ENCODE data around the gene PASK.

The PASK gene

GRCh38 chr2:241157841-241158545 lies 8.7 kb upstream of the PASK start:
- Histone ChIP-seq H3K27ac (ENCODE audit: low read depth, low read length) (no peak overlapping the region), H3K9me3 (ENCODE audit: control insufficient read depth, insufficient read depth, low read length) (no peaks in the 10 kb centered on the region), H3K27me3 (ENCODE audit: control insufficient read depth, insufficient read depth, low read length) (no peaks in the 10 kb centered on the region), H3K4me3 (ENCODE audit: low read depth, low read length) (no peak overlapping the region), H3K4me1 (ENCODE audit: control insufficient read depth, insufficient read depth, low read length) (no peaks in the 10 kb centered on the region), H3K36me3 (ENCODE audit: control insufficient read depth, insufficient read depth, low read length) (peaks cover 37% of the 10 kb centered on the region), H3K9ac (ENCODE audit: low read depth, low read length) (no peak overlapping the region)

GRCh38 chr2:241156971-241157441 lies 7.7 kb upstream of the PASK start:
- Histone ChIP-seq H3K4me1 (ENCODE audit: control insufficient read depth, insufficient read depth, low read length) (peaks cover 1% of the 10 kb centered on the region; the same call in 1 of the 2 replicates), H3K9me3 (ENCODE audit: control insufficient read depth, insufficient read depth, low read length) (no peaks in the 10 kb centered on the region), H3K27me3 (ENCODE audit: control insufficient read depth, insufficient read depth, low read length) (no peaks in the 10 kb centered on the region), H3K4me3 (ENCODE audit: low read depth, low read length) (no peak overlapping the region), H3K36me3 (ENCODE audit: control insufficient read depth, insufficient read depth, low read length) (peaks cover 38% of the 10 kb centered on the region), H3K9ac (ENCODE audit: low read depth, low read length) (no peak overlapping the region), H3K27ac (ENCODE audit: low read depth, low read length) (peak overlapping the region; percentile 30)

- no peaks in the 10 kb centered on the region for H3K9me3 ChIP-seq (ENCODE audit: control insufficient read depth, insufficient read depth, low read length)
- H3K4me1 ChIP-seq (ENCODE audit: control insufficient read depth, insufficient read depth, low read length): peaks cover 12% of the 10 kb centered on the region; the same call in 1 of the 2 replicates
- H3K27ac ChIP-seq (ENCODE audit: low read depth, low read length): no peak overlapping the region
- no peaks in the 10 kb centered on the region for H3K27me3 ChIP-seq (ENCODE audit: control insufficient read depth, insufficient read depth, low read length)
- H3K4me3 ChIP-seq (ENCODE audit: low read depth, low read length): no peak overlapping the region
- no peak overlapping the region for H3K9ac ChIP-seq (ENCODE audit: low read depth, low read length)
- H3K36me3 ChIP-seq (ENCODE audit: control insufficient read depth, insufficient read depth, low read length): peaks cover 33% of the 10 kb centered on the region
Measured at GRCh38 chr2:241155936-241156335, 6.7 kb upstream of the PASK start.

- H3K36me3 ChIP-seq (ENCODE audit: control insufficient read depth, insufficient read depth, low read length): peaks cover 26% of the 10 kb centered on the region
- H3K27me3 ChIP-seq (ENCODE audit: control insufficient read depth, insufficient read depth, low read length): no peaks in the 10 kb centered on the region
- H3K9ac ChIP-seq (ENCODE audit: low read depth, low read length): no peak overlapping the region
- no peaks in the 10 kb centered on the region for H3K9me3 ChIP-seq (ENCODE audit: control insufficient read depth, insufficient read depth, low read length)
- H3K4me1 ChIP-seq (ENCODE audit: control insufficient read depth, insufficient read depth, low read length): peaks cover 14% of the 10 kb centered on the region; the same call in 1 of the 2 replicates
- no peak overlapping the region for H3K27ac ChIP-seq (ENCODE audit: low read depth, low read length)
- no peak overlapping the region for H3K4me3 ChIP-seq (ENCODE audit: low read depth, low read length)
Measured at GRCh38 chr2:241154915-241155314, 5.6 kb upstream of the PASK start.

- Histone ChIP-seq H3K27ac (ENCODE audit: low read depth, low read length) (no peak overlapping the region), H3K4me1 (ENCODE audit: control insufficient read depth, insufficient read depth, low read length) (peaks cover 14% of the 10 kb centered on the region; the same call in 1 of the 2 replicates), H3K27me3 (ENCODE audit: control insufficient read depth, insufficient read depth, low read length) (no peaks in the 10 kb centered on the region), H3K9ac (ENCODE audit: low read depth, low read length) (no peak overlapping the region), H3K36me3 (ENCODE audit: control insufficient read depth, insufficient read depth, low read length) (peaks cover 17% of the 10 kb centered on the region), H3K9me3 (ENCODE audit: control insufficient read depth, insufficient read depth, low read length) (no peaks in the 10 kb centered on the region), H3K4me3 (ENCODE audit: low read depth, low read length) (no peak overlapping the region)
Measured at GRCh38 chr2:241153616-241154015, 4.3 kb upstream of the PASK start.

- Histone ChIP-seq H3K9ac (ENCODE audit: low read depth, low read length) (no peak overlapping the region), H3K27ac (ENCODE audit: low read depth, low read length) (no peak overlapping the region), H3K9me3 (ENCODE audit: control insufficient read depth, insufficient read depth, low read length) (no peaks in the 10 kb centered on the region), H3K27me3 (ENCODE audit: control insufficient read depth, insufficient read depth, low read length) (0 out of 2 replicates have a peak, but pooled peaks cover 3% of the 10 kb centered on the region), H3K36me3 (ENCODE audit: control insufficient read depth, insufficient read depth, low read length) (0 out of 2 replicates have a peak, but pooled peaks cover 7% of the 10 kb centered on the region), H3K4me3 (ENCODE audit: low read depth, low read length) (no peak overlapping the region; the same call in 1 of the 2 replicates), H3K4me1 (ENCODE audit: control insufficient read depth, insufficient read depth, low read length) (peaks cover 20% of the 10 kb centered on the region; the same call in 1 of the 2 replicates)
Measured at GRCh38 chr2:241151934-241152660, 2.8 kb upstream of the PASK start.

- 0 out of 2 replicates have a peak, but pooled peaks cover 3% of the 10 kb centered on the region for H3K27me3 ChIP-seq (ENCODE audit: control insufficient read depth, insufficient read depth, low read length)
- H3K4me1 ChIP-seq (ENCODE audit: control insufficient read depth, insufficient read depth, low read length): peaks cover 20% of the 10 kb centered on the region; the same call in 1 of the 2 replicates
- no peaks in the 10 kb centered on the region for H3K9me3 ChIP-seq (ENCODE audit: control insufficient read depth, insufficient read depth, low read length)
- 0 out of 2 replicates have a peak, but pooled peaks cover 7% of the 10 kb centered on the region for H3K36me3 ChIP-seq (ENCODE audit: control insufficient read depth, insufficient read depth, low read length)
- H3K4me3 ChIP-seq (ENCODE audit: low read depth, low read length): peak overlapping the region; percentile 86
- H3K27ac ChIP-seq (ENCODE audit: low read depth, low read length): peak overlapping the region; percentile 57
- H3K9ac ChIP-seq (ENCODE audit: low read depth, low read length): peak overlapping the region; percentile 12; the same call in 1 of the 2 replicates
Measured at GRCh38 chr2:241150660-241151530, 1.6 kb upstream of the PASK start.

DNA sequence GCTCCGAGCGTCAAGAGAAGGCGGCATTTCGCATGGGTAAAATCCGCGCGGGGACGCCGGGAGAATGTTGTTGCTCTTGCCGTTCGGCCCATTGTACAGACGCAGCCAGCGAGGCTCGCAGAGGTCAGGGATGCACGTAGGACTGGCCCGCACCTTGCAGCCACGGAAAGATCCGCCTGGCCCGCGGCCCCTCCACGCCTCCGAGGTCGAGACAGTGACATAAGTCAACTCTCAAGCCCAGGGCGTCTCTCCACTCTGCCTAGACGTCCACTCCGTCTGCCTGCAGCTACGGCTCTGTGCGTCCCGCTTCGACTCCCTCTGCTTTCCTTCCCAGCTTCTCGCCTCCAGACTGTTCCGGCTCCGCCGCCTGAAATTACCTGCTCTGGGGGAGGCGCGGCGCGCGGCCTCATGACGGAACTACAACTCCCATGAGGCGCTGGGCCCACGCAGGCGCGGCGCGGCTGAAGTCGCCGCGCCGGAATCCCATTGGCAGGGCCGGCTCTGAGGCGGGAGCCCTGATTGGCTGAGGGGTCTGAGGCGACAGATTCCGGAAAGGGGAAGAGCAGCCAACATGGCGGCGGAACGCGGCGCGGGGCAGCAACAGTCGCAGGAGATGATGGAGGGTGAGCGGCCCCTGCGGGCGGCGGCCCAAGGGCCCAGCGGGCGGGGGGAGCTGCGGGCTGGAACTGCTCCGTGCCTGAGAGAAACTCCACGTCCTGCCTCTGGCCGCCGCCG lies 820 bp upstream of the PASK start, which contains the start of gene PPP1R7:
PPP1R7 (plus strand) TSS at position 543 of the 735 bp plus-strand sequence; CDS start at position 572, 29 bp downstream.
- H3K9ac ChIP-seq (ENCODE audit: low read depth, low read length): peak within 1 kb of the TSS; percentile 29; the same call in 1 of the 2 replicates
- H3K4me1 ChIP-seq (ENCODE audit: control insufficient read depth, insufficient read depth, low read length): peaks cover 20% of the 10 kb centered on the region; the same call in 1 of the 2 replicates
- H3K9me3 ChIP-seq (ENCODE audit: control insufficient read depth, insufficient read depth, low read length): no peaks in the 10 kb centered on the region
- 0 out of 2 replicates have a peak, but pooled peaks cover 3% of the 10 kb centered on the region for H3K27me3 ChIP-seq (ENCODE audit: control insufficient read depth, insufficient read depth, low read length)
- peak within 1 kb of the TSS; percentile 86 for H3K4me3 ChIP-seq (ENCODE audit: low read depth, low read length)
- 0 out of 2 replicates have a peak, but pooled peaks cover 7% of the 10 kb centered on the region for H3K36me3 ChIP-seq (ENCODE audit: control insufficient read depth, insufficient read depth, low read length)
- H3K27ac ChIP-seq (ENCODE audit: low read depth, low read length): peak within 1 kb of the TSS; percentile 57

- Histone ChIP-seq H3K4me1 (ENCODE audit: control insufficient read depth, insufficient read depth, low read length) (peaks cover 20% of the 10 kb centered on the region; the same call in 1 of the 2 replicates), H3K4me3 (ENCODE audit: low read depth, low read length) (peak overlapping the region; percentile 86), H3K9me3 (ENCODE audit: control insufficient read depth, insufficient read depth, low read length) (no peaks in the 10 kb centered on the region), H3K27ac (ENCODE audit: low read depth, low read length) (no peak overlapping the region), H3K9ac (ENCODE audit: low read depth, low read length) (no peak overlapping the region), H3K36me3 (ENCODE audit: control insufficient read depth, insufficient read depth, low read length) (0 out of 2 replicates have a peak, but pooled peaks cover 7% of the 10 kb centered on the region), H3K27me3 (ENCODE audit: control insufficient read depth, insufficient read depth, low read length) (0 out of 2 replicates have a peak, but pooled peaks cover 3% of the 10 kb centered on the region)
Measured at GRCh38 chr2:241149675-241149924, 328 bp upstream of the PASK start.

GRCh38 chr2:241148239-241148638 lies 1.0 kb downstream of the PASK start:
- H3K9me3 ChIP-seq (ENCODE audit: control insufficient read depth, insufficient read depth, low read length): no peaks in the 10 kb centered on the region
- peaks cover 20% of the 10 kb centered on the region; the same call in 1 of the 2 replicates for H3K4me1 ChIP-seq (ENCODE audit: control insufficient read depth, insufficient read depth, low read length)
- H3K27ac ChIP-seq (ENCODE audit: low read depth, low read length): no peak overlapping the region
- H3K36me3 ChIP-seq (ENCODE audit: control insufficient read depth, insufficient read depth, low read length): peaks cover 4% of the 10 kb centered on the region; the same call in 1 of the 2 replicates
- H3K4me3 ChIP-seq (ENCODE audit: low read depth, low read length): peak overlapping the region; percentile 86
- H3K27me3 ChIP-seq (ENCODE audit: control insufficient read depth, insufficient read depth, low read length): 0 out of 2 replicates have a peak, but pooled peaks cover 3% of the 10 kb centered on the region
- H3K9ac ChIP-seq (ENCODE audit: low read depth, low read length): no peak overlapping the region

Data from HUES48 (cell line).